ENCODE results near the gene HELQ.
"Not testable (repeated sequence)": the region's sequence is repeated elsewhere in the genome, so short reads cannot be mapped to it uniquely, and the experiment has no call there.

The HELQ gene
- 35.3 to 71.6 (median 61.4) reads per million in 4 donors for total RNA-seq

GRCh38 chr4:83455281-83456183, at the start of gene HELQ, which contains the start of gene MRPS18C:
Gene HELQ, minus strand, starts transcription at chr4:83455823. Its CDS starts 130 bp downstream, at chr4:83455693.
Gene MRPS18C, plus strand, starts transcription at chr4:83456058. Its CDS starts 20 bp downstream, at chr4:83456078.
- peak; percentile 91 to 99 (median 93) for DNase-seq

GRCh38 chr4:83504996-83505395, 49.4 kb upstream of the HELQ start:
- no peak for DNase-seq

GRCh38 chr4:83504503-83504902, 48.9 kb upstream of the HELQ start:
- DNase-seq = no peak

- peak in 1 of 5 donors; percentile 11 for DNase-seq
These were observed 48.4 kb upstream of the HELQ start for GRCh38 chr4:83503974-83504373.

GRCh38 chr4:83501671-83502070, 46.0 kb upstream of the HELQ start:
- DNase-seq = not testable (repeated sequence)

GRCh38 chr4:83498187-83498586, 42.6 kb upstream of the HELQ start:
- no peak for DNase-seq

- DNase-seq = not testable (repeated sequence)
These were observed 40.7 kb upstream of the HELQ start for GRCh38 chr4:83496085-83496917.

GRCh38 chr4:83490876-83491450, 35.3 kb upstream of the HELQ start:
- DNase-seq = peak in 1 of 5 donors; percentile 19

GRCh38 chr4:83489711-83490326, 34.2 kb upstream of the HELQ start:
- DNase-seq = no peak

GRCh38 chr4:83486457-83487129, 31.0 kb upstream of the HELQ start:
- no peak for DNase-seq

- DNase-seq = peak; percentile 91 to 96 (median 92)
These were observed 29.2 kb upstream of the HELQ start, which contains the start of gene ABRAXAS1 for GRCh38 chr4:83484500-83485461. Gene ABRAXAS1, minus strand, starts transcription at chr4:83485100. Its CDS starts 28 bp downstream, at chr4:83485072.

- DNase-seq = no peak
These were observed 18.3 kb upstream of the HELQ start for GRCh38 chr4:83473966-83474365.

- no peak for DNase-seq
These were observed 17.8 kb upstream of the HELQ start for GRCh38 chr4:83473423-83473822.

- DNase-seq = no peak
These were observed 520 bp upstream of the HELQ start for GRCh38 chr4:83456184-83456501.

- DNase-seq = peak in 1 of 5 donors; percentile 8
These were observed 937 bp downstream of the HELQ start for GRCh38 chr4:83454686-83455085.

GRCh38 chr4:83449009-83449408, 6.6 kb downstream of the HELQ start:
- no peak for DNase-seq

GRCh38 chr4:83440899-83441298, 14.7 kb downstream of the HELQ start:
- DNase-seq = no peak

GRCh38 chr4:83440148-83440814, 15.3 kb downstream of the HELQ start:
- DNase-seq = no peak

- DNase-seq = no peak
These were observed 16.9 kb downstream of the HELQ start for GRCh38 chr4:83438719-83439118.

GRCh38 chr4:83436680-83437079, 18.9 kb downstream of the HELQ start:
- no peak for DNase-seq

Data from T-helper 1 cell (primary cell).